Gastroesophageal sphincter (tissue), 4 donors: ENCODE data around the gene DOCK10. TPM values are rescaled to one million over a fixed set of nuclear protein-coding genes. Genes with fewer than 3 reads are reported as not detected.

Source experiments
- ATAC-seq: fragments of 150-250 bp; one replicate; pipeline ENCODE4 v1.9.1; 2016; ENCODE audit warnings: mild to moderate bottlenecking, moderate library complexity
- H3K27ac ChIP-seq, 4 donors: fragments of 200-600 bp; sonication (generic) in 3 of 4; 1 replicate in 3 of 4; 2 replicates in 1 of 4; pipeline ENCODE4 v1.5.1; 2016 to 2019
- H3K27me3 ChIP-seq: fragments of 200-600 bp; sonication (generic); one replicate; pipeline ENCODE4 v1.5.1; 2019
- H3K36me3 ChIP-seq, 2 donors: fragments of 200-600 bp; sonication (generic); one replicate each; pipeline ENCODE4 v1.5.1; 2019; ENCODE audit warnings: control low read depth in 1 of 2
- H3K4me1 ChIP-seq, 3 donors: fragments of 200-600 bp; sonication (generic); 1 replicate in 2 of 3; 2 replicates in 1 of 3; pipeline ENCODE4 v1.5.1; 2016 to 2019; ENCODE audit warnings: control low read depth in 2 of 3
- H3K4me3 ChIP-seq, 2 donors: fragments of 200-600 bp; sonication (generic); one replicate each; pipeline ENCODE4 v1.5.1; 2019; ENCODE audit warnings: mild to moderate bottlenecking in 1 of 2, moderate library complexity in 1 of 2
- H3K9me3 ChIP-seq, 3 donors: fragments of 200-600 bp; sonication (generic); one replicate each; pipeline ENCODE4 v1.5.1; 2017 to 2019; ENCODE audit warnings: control low read depth in 2 of 3
- EP300 ChIP-seq: sonication (generic); formaldehyde crosslinking; IDR thresholded peaks from one replicate; pipeline ENCODE4 v1.6.1; 2017; ENCODE audit warnings: antibody characterized with exemption, mild to moderate bottlenecking
- POLR2A ChIP-seq, 2 donors: fragments of 450-650 bp; IDR thresholded peaks; one replicate each; pipeline ENCODE4 v1.6.1; 2017; ENCODE audit warnings: antibody characterized with exemption in 2 of 2, mild to moderate bottlenecking in 2 of 2, moderate library complexity in 1 of 2
- POLR2AphosphoS5 ChIP-seq: sonication (generic); formaldehyde crosslinking; IDR thresholded peaks from one replicate; pipeline ENCODE4 v1.6.1; 2017; ENCODE audit warnings: antibody characterized with exemption
- WGBS, 2 donors: methylation state at CpG; one replicate each; pipeline ENCODE4 v1.1.5; 2018; ENCODE audit warnings: low coverage in 1 of 2; 5-methylcytosine and 5-hydroxymethylcytosine counted together
- total RNA-seq, 4 donors: library from RNA; depleted of rRNA; stranded (reverse); fragments of >200 nt; gene quantifications; one replicate each; pipeline ENCODE4 v1.1.0, GENCODE V29; 2016
- TF ChIP-seq, protein P1 (sequence below), 4 experiments: fragments of 200-600 bp in 2 of 4; fragments of 450-650 bp in 2 of 4; sonication (generic) in 1 of 4; IDR thresholded peaks; one replicate each; pipeline ENCODE4 v1.5.1; 2017 to 2019; ENCODE audit warnings: antibody characterized with exemption in 4 of 4, mild to moderate bottlenecking in 2 of 4, moderate library complexity in 2 of 4

Gene DOCK10
- total RNA-seq, 4 donors from 2014 or later = 3.6 to 12.6 (median 7.3) TPM

DNA sequence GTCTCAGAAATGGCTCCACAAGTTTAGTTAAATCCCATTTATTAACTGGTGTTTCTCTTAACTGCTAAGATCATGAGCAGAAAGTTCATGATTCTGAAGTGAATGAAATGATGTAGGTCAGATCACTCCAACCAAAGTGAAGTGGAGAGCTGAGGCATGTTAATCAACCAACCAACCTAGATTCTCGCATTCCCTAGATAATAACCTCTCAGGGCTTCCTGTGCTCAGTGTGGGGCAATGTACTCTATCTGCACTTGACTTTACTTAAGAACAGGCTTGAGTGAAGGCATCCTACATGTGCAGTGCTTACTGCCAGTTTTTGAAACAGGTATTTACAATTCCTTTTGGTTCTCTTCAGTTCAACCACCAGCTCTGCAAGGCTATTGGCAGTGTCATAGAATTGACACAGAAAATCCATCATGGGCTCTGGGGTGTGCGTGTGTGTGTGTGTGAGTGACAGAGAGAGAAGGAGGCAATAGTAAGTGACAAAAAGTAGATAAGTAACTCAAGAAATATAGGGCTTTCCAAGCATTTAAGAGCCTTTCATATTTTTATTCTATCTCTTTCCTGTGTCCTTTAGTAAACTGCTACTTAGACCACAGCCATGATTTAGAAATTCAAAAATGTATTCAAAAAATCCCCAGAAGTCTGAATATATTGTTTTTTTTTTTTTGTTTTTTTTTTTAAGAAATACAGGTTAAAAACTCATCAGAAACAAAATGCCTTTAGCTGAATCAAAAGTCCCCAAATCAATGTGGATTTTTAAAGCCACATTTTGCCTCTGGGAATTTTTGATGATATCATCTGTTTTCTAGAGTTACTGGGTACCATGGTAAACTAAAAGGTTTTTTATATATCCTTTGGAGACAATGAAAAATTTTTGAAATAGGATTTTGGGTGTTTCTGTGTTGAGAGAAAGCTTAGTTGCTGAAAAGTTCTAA, 28.6 kb downstream of the DOCK10 start:
- no peak for ATAC-seq
- TF ChIP-seq EP300 (no peak), POLR2A (IDR thresholded peaks at IDR 0.05) (no peak), POLR2AphosphoS5 (no peak)
- TF ChIP-seq, protein P1, sequence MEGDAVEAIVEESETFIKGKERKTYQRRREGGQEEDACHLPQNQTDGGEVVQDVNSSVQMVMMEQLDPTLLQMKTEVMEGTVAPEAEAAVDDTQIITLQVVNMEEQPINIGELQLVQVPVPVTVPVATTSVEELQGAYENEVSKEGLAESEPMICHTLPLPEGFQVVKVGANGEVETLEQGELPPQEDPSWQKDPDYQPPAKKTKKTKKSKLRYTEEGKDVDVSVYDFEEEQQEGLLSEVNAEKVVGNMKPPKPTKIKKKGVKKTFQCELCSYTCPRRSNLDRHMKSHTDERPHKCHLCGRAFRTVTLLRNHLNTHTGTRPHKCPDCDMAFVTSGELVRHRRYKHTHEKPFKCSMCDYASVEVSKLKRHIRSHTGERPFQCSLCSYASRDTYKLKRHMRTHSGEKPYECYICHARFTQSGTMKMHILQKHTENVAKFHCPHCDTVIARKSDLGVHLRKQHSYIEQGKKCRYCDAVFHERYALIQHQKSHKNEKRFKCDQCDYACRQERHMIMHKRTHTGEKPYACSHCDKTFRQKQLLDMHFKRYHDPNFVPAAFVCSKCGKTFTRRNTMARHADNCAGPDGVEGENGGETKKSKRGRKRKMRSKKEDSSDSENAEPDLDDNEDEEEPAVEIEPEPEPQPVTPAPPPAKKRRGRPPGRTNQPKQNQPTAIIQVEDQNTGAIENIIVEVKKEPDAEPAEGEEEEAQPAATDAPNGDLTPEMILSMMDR (IDR thresholded peaks at IDR 0.05) = no peak
- Histone ChIP-seq H3K27me3 (no peaks in the 10 kb centered on the region), H3K36me3 (no peaks in the 10 kb centered on the region), H3K4me3 (no peak overlapping the region), H3K27ac (no peak overlapping the region), H3K4me1 (no peaks in the 10 kb centered on the region), H3K9me3 (no peaks in the 10 kb centered on the region)
- 78 to 81% methylated on average over 2 of the region's 2 CpGs for WGBS, 2 donors

DNA sequence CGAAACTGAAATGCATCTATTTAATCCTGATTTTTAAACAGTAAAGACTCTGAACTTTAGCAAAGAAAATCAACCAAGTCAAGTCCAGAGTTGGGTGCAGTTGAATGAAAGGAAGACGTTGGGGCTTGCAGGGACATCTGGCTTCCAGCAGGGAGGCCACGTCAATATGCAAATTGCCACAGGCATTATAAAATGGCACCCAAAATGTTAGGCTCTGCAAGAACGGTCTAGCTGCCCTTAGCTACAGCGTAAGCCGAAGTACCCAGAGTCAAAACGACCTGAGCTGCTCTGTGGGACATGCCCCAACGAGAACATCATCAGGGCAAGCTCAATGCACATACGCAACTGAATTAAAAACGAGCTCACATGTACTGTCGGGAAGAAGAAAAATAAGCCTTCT, 30.7 kb downstream of the DOCK10 start:
- H3K27me3 ChIP-seq = no peaks in the 10 kb centered on the region
- WGBS, 2 donors = 74 to 82% methylated on average over 6 to 10 of the region's 11 CpGs
- H3K36me3 ChIP-seq = no peaks in the 10 kb centered on the region
- ATAC-seq = no peak
- H3K4me1 ChIP-seq = no peaks in the 10 kb centered on the region
- no peaks in the 10 kb centered on the region for H3K9me3 ChIP-seq
- TF ChIP-seq, protein P1 (IDR thresholded peaks at IDR 0.05) = no peak
- TF ChIP-seq POLR2A (IDR thresholded peaks at IDR 0.05) (no peak), POLR2AphosphoS5 (no peak), EP300 (no peak)
- H3K4me3 ChIP-seq = no peak overlapping the region
- H3K27ac ChIP-seq = no peak overlapping the region

DNA sequence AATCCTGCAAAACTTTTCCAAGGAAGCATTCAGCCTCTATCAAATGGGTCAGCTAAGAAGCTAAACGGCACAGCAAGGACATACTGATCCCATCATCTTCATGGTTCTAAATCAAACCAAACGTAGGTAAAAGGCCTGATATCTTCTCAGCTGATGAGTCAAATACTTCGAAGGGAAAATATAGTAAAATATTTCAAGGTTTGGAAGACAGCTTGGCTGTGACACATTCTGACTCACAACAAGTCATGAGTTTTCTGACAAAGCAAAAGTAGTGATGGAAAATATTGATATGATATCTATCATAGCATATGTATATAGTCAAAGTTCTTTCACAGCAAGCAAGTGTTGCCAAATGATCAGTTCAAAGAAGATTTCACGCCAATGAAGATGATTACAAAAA, 31.5 kb downstream of the DOCK10 start:
- TF ChIP-seq POLR2AphosphoS5 = no peak
- TF ChIP-seq, protein P1 (IDR thresholded peaks at IDR 0.05) = no peak
- TF ChIP-seq EP300 = no peak
- no peak for TF ChIP-seq POLR2A (IDR thresholded peaks at IDR 0.05)

DNA sequence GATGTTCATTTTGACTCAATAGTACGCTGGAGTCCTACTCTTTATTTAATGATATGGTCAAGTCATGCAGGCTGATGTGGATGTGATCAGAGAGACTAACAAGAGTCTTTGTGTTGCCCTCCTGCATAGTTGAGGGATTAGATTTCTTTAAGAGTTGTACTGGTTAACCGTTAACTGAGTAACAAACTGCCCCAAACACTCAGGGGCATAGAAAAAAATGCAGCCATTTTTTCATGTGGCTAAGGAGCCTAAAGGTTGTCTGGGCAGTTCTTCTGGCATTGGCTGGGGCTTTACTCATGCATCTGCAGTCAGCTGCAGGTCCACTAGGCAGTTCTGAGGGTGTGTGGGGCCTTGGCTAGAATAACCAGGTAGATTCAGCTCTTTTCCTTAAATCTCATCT, 32.5 kb downstream of the DOCK10 start:
- Histone ChIP-seq H3K27ac (no peak overlapping the region), H3K4me3 (no peak overlapping the region), H3K4me1 (no peaks in the 10 kb centered on the region), H3K9me3 (no peaks in the 10 kb centered on the region), H3K36me3 (no peaks in the 10 kb centered on the region), H3K27me3 (no peaks in the 10 kb centered on the region)
- TF ChIP-seq EP300 = no peak
- no peak for TF ChIP-seq POLR2A (IDR thresholded peaks at IDR 0.05)
- no peak for TF ChIP-seq POLR2AphosphoS5
- TF ChIP-seq, protein P1 (IDR thresholded peaks at IDR 0.05) = no peak
- ATAC-seq = no peak
- WGBS, 2 donors = 85 to 100% methylated on average over 2 of the region's 2 CpGs

More for the DNA sequence above, 31.5 kb downstream of the DOCK10 start:
- no peak overlapping the region for H3K4me3 ChIP-seq
- WGBS, 2 donors = 41 to 77% methylated on average over 4 of the region's 4 CpGs
- no peaks in the 10 kb centered on the region for H3K9me3 ChIP-seq
- no peak overlapping the region for H3K27ac ChIP-seq
- no peak for ATAC-seq
- no peaks in the 10 kb centered on the region for H3K4me1 ChIP-seq
- no peaks in the 10 kb centered on the region for H3K36me3 ChIP-seq
- H3K27me3 ChIP-seq = no peaks in the 10 kb centered on the region

DNA sequence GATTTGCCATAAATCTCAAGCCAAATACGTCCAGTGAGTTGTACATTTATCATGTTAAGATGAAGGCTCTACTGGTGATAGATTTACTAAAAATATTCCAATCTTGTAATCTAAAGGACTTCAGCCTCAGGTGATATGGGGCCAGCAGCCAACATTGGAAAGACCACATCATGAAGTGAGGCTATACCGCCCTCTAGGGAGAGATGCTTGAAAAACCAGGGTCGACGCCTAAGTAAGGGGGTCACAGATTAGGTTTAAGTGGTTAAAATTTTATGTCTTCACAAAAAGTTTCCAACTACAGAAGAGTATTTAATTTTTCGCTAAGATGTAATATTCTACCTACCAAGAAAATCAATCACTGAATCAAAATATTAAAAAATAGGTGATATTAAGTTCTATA, 33.3 kb downstream of the DOCK10 start:
- no peaks in the 10 kb centered on the region for H3K9me3 ChIP-seq
- WGBS, 2 donors = 49 to 51% methylated on average over 5 of the region's 5 CpGs
- no peaks in the 10 kb centered on the region for H3K4me1 ChIP-seq
- H3K27ac ChIP-seq = no peak overlapping the region
- TF ChIP-seq, protein P1 (IDR thresholded peaks at IDR 0.05) = no peak
- TF ChIP-seq POLR2A (IDR thresholded peaks at IDR 0.05) (no peak), EP300 (no peak), POLR2AphosphoS5 (no peak)
- H3K4me3 ChIP-seq = no peak overlapping the region
- H3K27me3 ChIP-seq = no peaks in the 10 kb centered on the region
- H3K36me3 ChIP-seq = no peaks in the 10 kb centered on the region
- no peak for ATAC-seq
